SK-N-MC (cell line): ENCODE measurements around the gene ZDHHC11.
"Not testable (repeated sequence)": the region's sequence is repeated elsewhere in the genome, so short reads cannot be mapped to it uniquely, and the experiment has no call there.

Experiments used
- DNase-seq: peaks from one replicate; pipeline ENCODE4 v3.0.0-alpha.2; 2011; ENCODE audit warnings: low read depth, low spot score
- H3K27ac ChIP-seq: fragments of 200-600 bp; sonication (generic); 2 replicates; pipeline ENCODE4 v1.5.1; 2016; ENCODE audit warnings: mixed run types
- H3K36me3 ChIP-seq: fragments of 200-600 bp; sonication (generic); 2 replicates; pipeline ENCODE4 v1.6.1; 2017; ENCODE audit warnings: antibody characterized with exemption, low read length, mixed read lengths; ENCODE audit not compliant: insufficient read depth
- H3K4me3 ChIP-seq: fragments of 200-600 bp; sonication (generic); 2 replicates; pipeline ENCODE4 v1.5.1; 2016
- H3K9ac ChIP-seq: fragments of 200-600 bp; sonication (generic); 2 replicates; pipeline ENCODE4 v1.8.0; 2017; ENCODE audit warnings: mixed run types, mixed read lengths; ENCODE audit not compliant: insufficient read length
- H3K9me3 ChIP-seq: fragments of 200-600 bp; sonication (generic); 2 replicates; pipeline ENCODE4 v1.6.1; 2017; ENCODE audit warnings: low read depth, mild to moderate bottlenecking, antibody characterized with exemption, low read length, moderate library complexity, mixed read lengths
- EZH2 ChIP-seq: fragments of 200-600 bp; sonication (generic); IDR thresholded peaks from one replicate; pipeline ENCODE4 v1.6.1; 2017; ENCODE audit warnings: antibody characterized with exemption
- FOXP2 ChIP-seq: optimal IDR thresholded peaks from 2 replicates; pipeline ENCODE3; 2011; ENCODE audit warnings: mild to moderate bottlenecking, moderate library complexity; ENCODE audit not compliant: insufficient read depth; ENCODE audit errors: extremely low read length, control extremely low read depth
- POLR2AphosphoS5 ChIP-seq: IDR thresholded peaks from 2 replicates; pipeline ENCODE4 v1.6.1; 2012; ENCODE audit warnings: mild to moderate bottlenecking, low read depth, low read length, borderline replicate concordance

ZDHHC11 gene

GRCh38 chr5:756171-756570 is 94.6 kb downstream of the ZDHHC11 start:
- Histone ChIP-seq H3K9ac (no peak overlapping the region), H3K27ac (no peak overlapping the region), H3K4me3 (no peak overlapping the region), H3K9me3 (no peaks in the 10 kb centered on the region), H3K36me3 (no peaks in the 10 kb centered on the region)
- no peak for TF ChIP-seq EZH2
- TF ChIP-seq POLR2AphosphoS5, result no peak
- no peak for TF ChIP-seq FOXP2
- no peak for DNase-seq

- not testable (repeated sequence) for DNase-seq, H3K36me3 ChIP-seq, H3K9ac ChIP-seq, H3K27ac ChIP-seq, H3K4me3 ChIP-seq, H3K9me3 ChIP-seq
Measured at GRCh38 chr5:754143-754632, 96.6 kb downstream of the ZDHHC11 start.

- H3K27ac ChIP-seq, H3K36me3 ChIP-seq, H3K4me3 ChIP-seq, H3K9me3 ChIP-seq, H3K9ac ChIP-seq, DNase-seq: not testable (repeated sequence)
Measured at GRCh38 chr5:753567-754142, 97.1 kb downstream of the ZDHHC11 start.

- DNase-seq, H3K36me3 ChIP-seq, H3K4me3 ChIP-seq: not testable (repeated sequence)
Measured at GRCh38 chr5:752532-753115, 98.2 kb downstream of the ZDHHC11 start.

GRCh38 chr5:751992-752391 is 98.8 kb downstream of the ZDHHC11 start:
- not testable (repeated sequence) for DNase-seq, H3K36me3 ChIP-seq, H3K9me3 ChIP-seq

More at GRCh38 chr5:752532-753115, 98.2 kb downstream of the ZDHHC11 start:
- not testable (repeated sequence) for H3K9me3 ChIP-seq, H3K27ac ChIP-seq, H3K9ac ChIP-seq

GRCh38 chr5:751496-751895 is 99.3 kb downstream of the ZDHHC11 start:
- TF ChIP-seq FOXP2, result no peak
- TF ChIP-seq EZH2, result no peak
- no peak for TF ChIP-seq POLR2AphosphoS5
- H3K27ac ChIP-seq, result no peak overlapping the region
- DNase-seq, result no peak
- no peaks in the 10 kb centered on the region for H3K9me3 ChIP-seq
- H3K36me3 ChIP-seq, result no peaks in the 10 kb centered on the region
- H3K9ac ChIP-seq, result no peak overlapping the region
- H3K4me3 ChIP-seq, result no peak overlapping the region

More at GRCh38 chr5:751992-752391, 98.8 kb downstream of the ZDHHC11 start:
- H3K9ac ChIP-seq, H3K27ac ChIP-seq, H3K4me3 ChIP-seq: not testable (repeated sequence)

GRCh38 chr5:750226-750625 is 100.6 kb downstream of the ZDHHC11 start:
- H3K9me3 ChIP-seq, H3K4me3 ChIP-seq, DNase-seq, H3K9ac ChIP-seq, H3K36me3 ChIP-seq, H3K27ac ChIP-seq: not testable (repeated sequence)

GRCh38 chr5:749101-749670 is 101.6 kb downstream of the ZDHHC11 start:
- no peak for DNase-seq
- Histone ChIP-seq H3K4me3 (no peak overlapping the region), H3K36me3 (no peaks in the 10 kb centered on the region), H3K9ac (no peak overlapping the region), H3K27ac (no peak overlapping the region), H3K9me3 (no peaks in the 10 kb centered on the region)
- TF ChIP-seq POLR2AphosphoS5 (no peak), EZH2 (no peak), FOXP2 (no peak)

GRCh38 chr5:748011-748980 is 102.5 kb downstream of the ZDHHC11 start:
- not testable (repeated sequence) for H3K27ac ChIP-seq, H3K4me3 ChIP-seq, DNase-seq, H3K36me3 ChIP-seq, H3K9me3 ChIP-seq, H3K9ac ChIP-seq

- not testable (repeated sequence) for H3K4me3 ChIP-seq, H3K9ac ChIP-seq, H3K9me3 ChIP-seq, H3K36me3 ChIP-seq, H3K27ac ChIP-seq, DNase-seq
Measured at GRCh38 chr5:747303-747844, 103.4 kb downstream of the ZDHHC11 start.
